GM21360 (cell line): ENCODE measurements around the gene PERM1.
"Not testable (repeated sequence)": the region's sequence is repeated elsewhere in the genome, so short reads cannot be mapped to it uniquely, and the experiment has no call there.

Experiments used
- ATAC-seq: cut with Tn5 transposase; IDR thresholded peaks from one replicate; pipeline ENCODE4 v1.9.1; 2021; ENCODE audit warnings: mild to moderate bottlenecking, moderate library complexity; ENCODE audit not compliant: unreplicated experiment

Gene PERM1

DNA sequence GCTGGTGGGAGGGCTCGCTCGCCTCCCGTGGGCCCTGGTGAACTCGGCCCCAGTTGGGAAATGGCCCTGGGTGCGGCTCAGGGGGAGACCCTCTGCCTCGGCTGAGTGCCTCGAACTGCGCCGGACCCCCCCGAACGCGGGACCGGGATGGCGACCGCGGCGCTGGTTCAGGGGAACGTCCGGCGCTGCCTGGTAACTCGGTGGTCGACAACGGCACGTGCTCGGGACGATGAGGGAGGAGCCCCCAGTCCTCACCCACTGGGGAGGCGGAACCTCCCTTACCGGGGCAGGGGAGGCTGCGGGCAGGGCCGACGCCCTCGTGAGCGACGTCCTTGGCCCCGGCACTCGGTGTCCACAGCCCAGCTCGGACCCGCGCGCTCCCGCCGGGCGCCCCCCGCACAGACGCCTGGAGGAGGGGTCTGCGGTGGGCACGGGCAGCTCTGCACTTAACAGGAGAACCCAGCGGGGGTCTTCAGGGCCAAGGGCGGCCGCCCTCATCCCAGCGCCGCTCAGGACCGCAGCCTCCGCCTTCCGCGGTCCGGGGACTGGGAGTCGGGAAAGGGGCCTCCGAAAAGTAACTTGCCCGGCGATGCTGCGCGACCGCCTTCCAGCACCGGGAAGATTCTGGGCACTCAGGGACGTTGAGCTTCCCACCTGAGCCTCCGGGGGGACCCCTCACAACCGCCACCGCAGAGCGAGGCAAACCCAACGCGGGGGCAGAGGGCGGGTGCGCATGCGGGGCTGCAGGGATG is 16.3 kb upstream of the PERM1 start:
- no peak for ATAC-seq

DNA sequence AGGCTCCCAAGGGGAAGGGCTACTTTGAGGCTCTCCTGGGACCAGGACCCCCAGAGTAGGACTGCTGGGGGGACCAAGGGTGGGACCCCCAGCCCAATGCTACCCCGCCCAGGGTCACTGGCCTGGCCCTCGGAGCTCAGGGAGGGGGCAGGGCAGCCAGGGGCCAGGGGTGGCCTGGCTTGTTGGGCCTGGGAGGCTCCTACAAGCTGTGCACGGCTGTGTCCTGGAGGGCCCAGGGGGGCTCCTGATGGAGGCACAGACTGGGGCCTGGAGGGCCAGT is 15.8 kb upstream of the PERM1 start:
- no peak for ATAC-seq

DNA sequence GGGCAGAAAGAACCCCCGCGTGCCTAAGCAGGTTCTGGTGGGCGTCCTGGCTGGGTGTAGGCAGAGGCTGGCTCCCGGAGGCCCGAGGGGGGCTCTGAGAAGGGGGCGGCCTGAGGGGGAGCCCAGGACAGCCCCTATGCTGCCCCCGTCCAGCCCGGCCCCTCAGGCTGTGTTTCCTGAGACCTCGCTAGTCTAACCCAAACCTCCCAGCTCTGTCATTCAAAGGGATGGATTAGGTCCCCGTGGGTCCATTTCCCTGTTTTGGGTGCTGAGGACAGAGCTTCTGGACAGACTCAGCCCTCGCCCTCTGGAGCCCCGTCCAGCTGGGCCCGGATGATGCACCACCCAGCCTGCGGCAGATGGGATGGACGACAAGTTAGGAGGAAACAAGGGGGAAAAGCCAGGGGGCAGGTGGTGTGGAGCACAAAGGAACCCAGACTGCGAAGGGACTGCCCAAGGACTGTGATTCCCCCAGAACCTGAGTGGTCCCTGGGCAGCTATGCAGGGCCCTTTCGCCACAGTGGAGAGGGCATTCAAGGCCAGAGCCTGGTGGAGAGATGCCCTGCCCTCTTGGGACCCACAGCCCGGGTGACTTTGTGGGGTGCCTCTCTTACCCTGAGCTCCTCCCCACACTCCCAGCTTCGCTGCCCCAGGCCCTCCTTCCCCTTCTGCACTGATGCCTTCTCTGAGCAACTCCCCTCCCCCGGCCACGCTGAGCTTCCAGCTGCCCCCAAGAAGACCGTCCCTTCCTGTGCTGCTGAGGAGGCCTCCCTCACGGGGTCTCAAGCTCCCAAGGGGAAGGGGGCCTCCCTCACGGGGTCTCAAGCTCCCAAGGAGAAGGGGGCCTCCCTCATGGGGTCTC is 15.2 kb upstream of the PERM1 start:
- no peak for ATAC-seq

DNA sequence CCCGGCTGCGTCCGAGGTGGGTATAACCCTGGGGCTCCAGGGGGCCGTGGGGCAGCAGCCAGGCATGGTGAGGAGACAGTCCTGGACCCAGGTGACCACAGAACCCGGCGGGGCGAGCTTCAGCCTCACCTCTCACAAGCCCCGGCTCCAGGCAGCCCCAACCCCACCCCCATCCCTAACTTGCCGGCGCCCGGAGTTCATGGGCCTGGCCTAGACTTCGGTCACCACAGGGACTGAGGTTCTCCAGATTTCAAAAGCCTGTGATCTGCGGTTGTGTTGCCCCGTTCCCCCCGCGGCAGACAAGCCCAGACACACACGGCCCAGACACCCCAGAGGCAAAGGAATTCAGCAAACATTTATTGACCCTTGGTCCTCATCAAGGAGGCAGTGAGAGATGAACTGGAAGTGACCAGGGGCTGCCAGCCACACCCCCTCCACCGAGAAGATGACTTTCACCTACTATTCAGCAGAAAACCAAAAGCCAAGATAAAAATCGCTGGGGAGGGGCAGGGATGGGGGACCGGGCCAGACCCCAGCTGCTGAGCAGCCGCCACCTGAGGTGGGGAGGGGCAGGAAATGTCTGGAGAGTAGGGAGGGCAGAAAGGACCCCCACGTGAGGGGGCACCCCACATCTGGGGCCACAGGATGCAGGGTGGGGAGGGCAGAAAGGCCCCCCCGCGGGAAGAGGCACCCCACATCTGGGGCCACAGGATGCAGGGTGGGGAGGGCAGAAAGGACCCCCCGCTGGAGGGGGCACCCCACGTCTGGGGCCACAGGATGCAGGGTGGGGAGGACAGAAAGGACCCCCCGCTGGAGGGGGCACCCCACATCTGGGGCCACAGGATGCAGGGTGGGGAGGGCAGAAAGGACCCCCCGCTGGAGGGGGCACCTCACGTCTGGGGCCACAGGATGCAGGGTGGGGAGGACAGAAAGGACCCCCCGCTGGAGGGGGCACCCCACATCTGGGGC is 14.1 kb upstream of the PERM1 start:
- no peak for ATAC-seq

DNA sequence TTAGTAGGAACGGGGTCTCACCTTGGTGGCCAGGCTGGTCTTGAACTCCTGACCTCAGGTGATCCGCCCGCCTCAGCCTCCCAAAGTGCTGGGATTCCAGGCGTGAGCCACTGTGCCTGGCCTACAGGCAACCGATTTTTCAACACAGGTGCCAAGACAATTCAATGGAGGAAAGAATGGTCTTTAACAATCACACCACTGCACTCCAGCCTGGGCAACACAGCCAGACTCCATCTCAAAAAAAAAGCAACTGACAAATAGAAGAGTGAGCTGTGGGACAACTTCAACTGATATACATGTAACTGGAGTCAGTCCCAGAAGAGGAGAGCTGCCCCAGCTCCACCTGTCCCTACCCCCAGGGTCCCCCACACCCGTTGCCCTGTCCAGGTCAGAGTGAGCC is 12.7 kb upstream of the PERM1 start:
- ATAC-seq: not testable (repeated sequence)

DNA sequence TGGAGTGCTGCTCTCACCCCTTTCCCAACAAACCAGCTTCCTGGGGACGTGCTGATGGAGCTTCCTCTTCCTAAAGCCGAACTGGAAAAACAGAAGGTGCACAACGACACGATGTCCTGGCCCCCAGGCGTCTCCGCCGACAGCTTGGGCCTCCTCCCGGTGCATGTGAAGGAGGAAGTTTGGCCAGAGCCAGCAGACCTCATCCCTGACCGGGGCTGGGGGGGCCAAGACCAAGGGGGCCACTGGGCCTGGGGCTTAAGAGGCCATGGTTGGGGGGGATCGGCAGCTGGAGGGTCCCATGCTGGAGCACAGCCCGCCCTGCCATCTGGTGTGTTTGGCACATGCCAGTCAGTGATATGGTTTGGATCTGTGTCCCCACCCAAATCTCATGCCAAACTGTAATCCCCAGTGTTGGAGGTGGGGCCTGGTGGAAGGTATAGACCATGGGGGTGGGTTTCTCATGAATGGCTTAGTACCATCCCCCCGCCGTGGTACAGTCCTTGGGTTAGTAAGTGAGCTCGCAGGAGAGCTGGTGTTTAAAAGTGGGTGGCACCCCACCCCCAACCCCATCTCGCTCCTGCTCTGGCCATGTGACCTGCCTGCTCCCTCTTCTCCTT is 11.6 kb upstream of the PERM1 start:
- ATAC-seq: no peak

DNA sequence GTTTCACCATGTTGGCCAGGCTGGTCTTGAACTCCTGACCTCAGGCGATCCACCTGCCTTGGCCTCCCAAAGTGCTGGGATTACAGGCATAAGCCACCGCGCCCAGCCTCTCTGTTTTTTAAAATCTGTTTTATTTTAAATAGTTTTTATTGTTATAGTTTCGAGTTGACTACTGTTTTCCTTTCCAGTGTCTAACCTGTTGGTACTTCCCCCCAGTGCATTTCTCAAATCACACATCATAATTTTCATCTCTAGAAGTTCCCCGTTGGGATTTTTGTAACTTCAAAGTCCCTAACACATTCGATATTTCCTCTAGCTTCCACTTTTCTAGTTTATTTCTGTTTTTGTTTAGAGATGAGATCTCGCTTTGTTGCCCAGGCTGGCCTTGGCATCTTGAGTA is 10.5 kb upstream of the PERM1 start:
- ATAC-seq: no peak

DNA sequence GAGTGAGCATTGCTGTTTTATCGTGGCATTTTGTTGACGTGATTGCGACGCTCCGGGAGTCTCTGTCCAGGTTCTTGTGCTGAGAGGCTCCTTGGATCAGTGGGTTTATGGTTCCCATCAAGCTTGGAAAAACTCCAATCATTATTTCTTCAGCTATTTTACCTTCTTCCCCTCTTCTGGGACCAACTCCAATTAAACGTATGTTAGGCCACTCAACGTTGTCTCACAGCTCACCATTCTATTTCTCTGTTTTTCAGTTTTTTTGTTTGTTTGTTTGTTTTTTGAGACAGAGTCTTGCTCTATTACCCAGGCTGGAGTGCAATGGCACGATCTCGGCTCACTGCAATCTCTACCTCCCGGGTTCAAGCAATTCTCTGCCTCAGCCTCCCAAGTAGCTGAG is 10.0 kb upstream of the PERM1 start:
- no peak for ATAC-seq

DNA sequence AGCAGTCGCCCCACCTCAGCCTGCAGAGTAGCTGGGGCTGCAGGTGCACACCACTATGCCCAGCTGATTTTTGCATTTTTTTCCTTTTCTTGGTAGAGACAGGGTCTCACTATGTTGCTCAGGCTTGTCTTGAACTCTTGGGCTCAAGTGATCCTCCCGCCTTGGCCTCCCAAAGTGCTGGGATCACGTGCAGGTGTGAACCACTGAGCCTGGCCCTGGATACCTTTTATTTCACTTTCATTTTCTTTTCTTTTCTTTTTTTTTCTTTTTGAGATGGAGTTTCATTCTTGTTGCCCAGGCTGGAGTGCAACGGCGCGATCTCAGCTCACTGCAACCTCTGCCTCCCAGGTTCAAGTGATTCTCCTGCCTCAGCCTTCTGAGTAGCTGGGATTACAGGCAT is 9.4 kb upstream of the PERM1 start:
- not testable (repeated sequence) for ATAC-seq

DNA sequence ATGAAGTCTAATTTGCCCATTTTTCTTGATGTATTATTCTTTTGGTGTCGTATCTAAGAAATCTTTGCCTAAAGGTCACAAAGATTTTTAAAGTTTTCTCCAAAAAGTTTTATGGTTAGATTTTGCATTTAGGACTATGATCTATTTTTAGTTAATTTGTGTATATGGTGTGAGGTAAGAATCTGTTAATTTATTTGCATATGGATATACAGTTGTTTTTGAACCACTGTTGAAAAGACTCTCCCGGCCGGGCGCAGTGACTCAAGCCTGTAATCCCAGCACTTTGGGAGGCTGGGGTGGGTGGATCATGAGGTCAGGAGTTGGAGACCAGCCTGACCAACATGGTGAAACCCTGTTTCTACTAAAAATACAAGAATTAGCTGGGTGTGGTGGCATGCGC is 6.2 kb upstream of the PERM1 start:
- ATAC-seq: not testable (repeated sequence)

DNA sequence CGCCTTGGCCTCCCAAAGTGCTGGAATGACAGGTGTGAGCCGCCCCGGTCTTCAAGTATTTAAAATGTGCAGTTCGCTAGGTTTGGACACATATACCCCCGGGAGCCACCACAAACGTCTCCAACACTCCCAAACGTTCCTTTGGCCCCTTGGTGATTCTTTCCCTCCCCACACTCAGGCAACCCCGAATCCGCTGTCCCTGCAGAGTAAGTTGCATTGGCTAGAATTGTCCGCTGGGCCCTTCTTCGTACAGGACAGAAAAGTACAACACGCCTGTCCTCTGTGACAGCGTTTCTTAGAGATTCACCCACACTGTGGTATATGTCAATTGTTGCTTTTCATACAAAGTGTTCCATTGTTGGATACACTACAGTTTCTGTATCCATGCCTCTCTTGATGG is 3.2 kb upstream of the PERM1 start:
- ATAC-seq: no peak

DNA sequence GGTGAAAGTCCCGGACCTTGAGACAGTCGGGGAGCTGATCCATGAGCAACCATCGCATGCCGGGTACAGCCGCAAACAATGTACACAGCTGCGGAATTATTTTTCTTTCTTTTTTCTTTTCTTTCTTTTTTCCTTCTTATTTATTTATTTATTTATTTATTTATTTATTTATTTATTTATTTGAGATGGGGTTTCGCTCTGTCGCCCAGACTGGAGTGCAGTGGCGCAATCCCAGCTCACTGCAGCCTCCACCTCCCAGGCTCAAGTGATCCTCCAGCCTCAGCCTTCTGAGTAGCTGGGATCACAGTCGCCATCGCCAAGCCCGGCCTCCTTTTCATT is 2.6 kb upstream of the PERM1 start:
- no peak for ATAC-seq

DNA sequence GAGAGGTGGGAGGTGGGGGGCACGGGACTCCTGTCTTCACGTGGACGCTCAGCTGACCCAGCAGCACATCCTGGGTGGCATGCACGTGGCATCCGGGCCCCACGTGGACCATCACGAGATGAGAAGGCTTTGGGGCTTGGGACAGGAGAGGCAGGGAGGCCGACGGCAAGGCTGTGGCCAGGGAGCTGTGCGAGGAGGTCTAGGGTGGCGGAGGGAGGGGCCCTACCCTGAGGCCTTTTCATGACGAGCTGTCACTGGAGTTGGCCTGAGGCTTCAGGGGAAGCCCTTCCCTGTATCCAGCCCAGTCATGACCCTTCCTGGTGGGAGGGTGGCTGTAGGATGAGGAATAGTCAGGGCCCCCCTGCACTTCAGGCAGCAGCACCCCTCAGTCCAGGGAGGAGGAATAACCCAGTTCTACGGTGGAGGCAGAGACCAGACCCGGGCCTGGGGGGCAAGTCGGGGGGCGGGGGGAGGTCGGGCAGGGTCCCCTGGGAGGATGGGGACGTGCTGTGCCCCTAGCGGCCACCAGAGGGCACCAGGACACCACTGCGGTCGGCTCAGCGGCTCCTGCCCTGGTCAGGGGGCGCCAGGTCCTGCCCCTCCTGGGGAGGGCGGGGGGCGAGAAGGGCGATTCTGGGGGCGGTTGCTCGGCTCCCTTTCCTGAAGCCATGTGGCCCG is 2.0 kb upstream of the PERM1 start:
- no peak for ATAC-seq

DNA sequence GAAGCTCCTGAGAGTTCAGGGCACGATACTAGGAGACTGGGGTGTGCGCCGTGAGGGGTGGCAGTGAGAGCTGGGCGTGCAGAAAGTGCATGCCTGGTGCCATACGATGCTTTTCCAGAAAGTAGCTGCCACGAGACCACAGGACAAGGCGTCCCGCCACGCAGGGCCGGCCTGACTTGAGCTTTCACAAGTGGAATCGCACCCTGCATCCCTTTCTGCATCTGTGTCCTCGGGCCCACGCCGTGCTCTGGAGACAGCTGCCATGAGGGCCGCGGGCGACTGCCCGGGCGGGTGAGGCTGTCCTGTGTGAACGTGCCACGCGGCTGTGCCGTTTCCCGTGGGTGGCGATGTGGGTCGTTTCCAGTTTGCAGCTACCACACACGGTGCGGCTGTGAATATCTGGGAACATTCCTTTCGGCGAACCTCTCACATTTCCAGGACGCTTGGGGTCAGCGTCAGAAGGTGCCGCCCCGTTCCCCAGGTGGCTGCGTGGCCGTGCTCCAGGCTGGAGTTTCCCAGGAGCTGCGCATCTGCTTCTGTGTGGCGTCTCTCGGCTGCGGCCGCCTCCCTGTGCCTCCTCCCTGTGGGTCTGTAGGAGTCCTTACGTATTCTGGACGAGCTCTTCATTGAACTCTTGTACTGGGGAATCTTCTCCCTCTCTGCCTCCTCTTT is 1.0 kb upstream of the PERM1 start:
- ATAC-seq: no peak

DNA sequence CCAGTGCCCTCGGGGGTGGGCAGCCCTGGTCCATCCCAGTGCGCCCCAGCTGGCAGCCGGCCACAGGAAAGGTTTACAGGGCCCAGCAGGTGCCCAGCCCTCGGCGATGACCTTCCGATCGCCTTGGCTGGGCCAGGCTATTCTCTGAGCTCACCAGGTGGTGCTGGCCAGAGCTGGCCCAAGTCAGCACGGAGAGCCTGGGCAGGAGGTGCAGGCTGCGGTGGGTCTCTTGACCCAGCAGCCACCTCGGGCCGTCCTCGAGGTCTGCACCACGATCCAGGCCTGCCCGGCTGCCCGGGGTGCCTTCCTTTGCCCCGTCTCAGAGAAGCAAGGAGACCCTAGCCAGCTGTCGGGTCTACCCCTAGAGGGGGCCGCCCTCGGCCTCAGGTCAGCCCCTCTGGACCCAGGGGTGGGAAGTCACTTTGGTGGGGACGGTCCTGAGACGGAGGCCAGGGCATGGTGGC is 370 bp downstream of the PERM1 start:
- no peak for ATAC-seq

DNA sequence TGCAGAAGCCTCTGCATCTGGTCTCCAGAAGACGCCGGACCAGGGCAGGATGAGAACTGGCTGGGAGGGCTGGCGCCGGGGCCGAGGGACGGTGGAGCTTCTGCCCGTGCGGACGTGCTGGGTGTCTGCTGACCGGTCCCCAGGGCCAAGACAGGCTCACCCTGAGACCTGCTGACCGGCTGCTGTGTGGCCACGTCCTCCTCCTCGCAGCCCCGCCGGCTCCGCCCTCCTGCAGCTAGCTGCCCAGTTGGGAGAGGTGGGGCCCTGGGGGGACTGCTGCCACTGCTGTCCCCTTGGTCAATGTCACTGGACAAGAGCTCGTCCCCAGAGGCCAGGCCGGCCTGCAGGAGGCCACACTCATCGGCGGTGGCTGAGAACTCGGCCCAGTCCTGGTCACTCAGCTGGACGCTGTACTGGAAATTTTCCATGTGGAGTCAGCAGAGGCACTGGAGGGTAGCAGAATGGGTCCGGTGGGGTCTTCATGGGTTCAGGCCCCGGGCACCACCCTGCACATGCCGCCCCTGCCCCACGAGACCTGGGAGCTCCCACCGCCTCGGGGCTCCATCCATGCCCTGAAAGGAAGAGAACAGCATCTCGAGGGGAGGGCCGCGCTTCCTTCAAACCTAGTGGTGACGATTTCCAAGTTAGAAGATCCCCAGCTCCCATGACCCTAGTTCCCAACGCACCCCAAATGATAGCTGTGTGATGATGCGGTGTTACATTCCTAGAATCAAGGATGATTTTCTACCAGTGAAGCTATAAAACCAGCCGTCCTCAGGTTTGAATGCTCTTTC is 1.1 kb downstream of the PERM1 start:
- ATAC-seq: no peak

DNA sequence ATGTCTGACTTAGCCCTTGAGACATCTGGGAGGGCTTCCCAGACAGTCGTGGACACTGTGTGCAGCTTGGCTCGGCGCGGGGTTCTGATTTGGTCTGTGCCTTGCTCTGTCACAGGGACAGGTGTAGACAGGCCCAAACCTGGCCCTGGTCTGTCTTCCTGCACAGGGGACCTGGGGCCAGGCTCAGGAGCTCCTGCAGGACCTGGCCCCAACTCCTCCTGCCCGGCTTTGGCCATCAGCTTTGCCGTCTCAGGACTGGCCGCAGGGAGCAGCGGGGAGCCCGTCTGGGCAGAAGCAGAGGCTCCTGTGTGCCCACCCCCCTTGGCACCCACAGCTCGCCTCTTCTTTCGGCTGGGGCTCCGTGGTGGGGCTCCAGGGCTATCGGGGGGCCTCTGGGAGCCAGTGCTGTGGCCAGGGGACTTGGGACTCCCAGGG is 1.7 kb downstream of the PERM1 start:
- ATAC-seq: no peak

DNA sequence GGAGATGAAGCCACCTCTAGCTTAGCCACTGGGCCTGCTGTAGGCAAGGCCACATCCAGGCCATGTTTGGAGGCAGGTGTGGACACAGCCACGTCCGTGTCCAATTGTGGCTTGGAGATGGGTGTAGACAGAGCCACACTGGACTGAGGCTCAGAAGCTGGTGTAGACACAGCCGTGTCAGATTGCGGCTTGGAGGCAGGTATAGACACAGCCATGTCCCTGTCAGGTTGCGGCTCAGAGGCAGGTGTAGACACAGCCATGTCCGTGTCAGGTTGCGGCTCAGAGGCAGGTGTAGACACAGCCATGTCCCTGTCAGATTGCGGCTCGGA is 2.2 kb downstream of the PERM1 start:
- ATAC-seq: no peak
